DOHH2 (cell line): ENCODE data around the gene RPS5.

ENCODE experiments used
- H3F3A ChIP-seq: fragments of 200-600 bp; sonication (generic), shearing (Covaris generic); 2 replicates; pipeline ENCODE4 v1.6.0; 2016; ENCODE audit warnings: antibody characterized with exemption, mild to moderate bottlenecking; ENCODE audit not compliant: control insufficient read depth, insufficient read depth
- H3K27ac ChIP-seq: fragments of 200-600 bp; sonication (generic); 2 replicates; pipeline ENCODE4 v1.5.1; 2014; ENCODE audit warnings: low read depth, mild to moderate bottlenecking, low read length, moderate library complexity
- H3K27me3 ChIP-seq: fragments of 200-600 bp; sonication (generic); 2 replicates; pipeline ENCODE4 v1.6.1; 2014; ENCODE audit warnings: mild to moderate bottlenecking, low read length, mixed read lengths; ENCODE audit not compliant: control insufficient read depth
- H3K36me3 ChIP-seq: fragments of 200-600 bp; sonication (generic); 2 replicates; pipeline ENCODE4 v1.6.1; 2014; ENCODE audit warnings: mild to moderate bottlenecking, low read length, moderate library complexity, mixed read lengths; ENCODE audit not compliant: control insufficient read depth
- H3K4me1 ChIP-seq: fragments of 200-600 bp; sonication (generic); 2 replicates; pipeline ENCODE4 v1.6.1; 2014; ENCODE audit warnings: mild to moderate bottlenecking, low read length, mixed read lengths; ENCODE audit not compliant: control insufficient read depth
- H3K4me2 ChIP-seq: fragments of 200-600 bp; sonication (generic); 2 replicates; pipeline ENCODE4 v1.6.0; 2014; ENCODE audit warnings: mild to moderate bottlenecking, low read length, moderate library complexity
- H3K4me3 ChIP-seq: fragments of 200-600 bp; sonication (generic); 2 replicates; pipeline ENCODE4 v1.5.1; 2014; ENCODE audit warnings: mild to moderate bottlenecking, low read length, mixed read lengths
- H3K79me2 ChIP-seq: fragments of 200-600 bp; sonication (generic); 2 replicates; pipeline ENCODE4 v1.6.1; 2014; ENCODE audit warnings: mild to moderate bottlenecking, low read length, mixed read lengths; ENCODE audit not compliant: control insufficient read depth
- H3K9me2 ChIP-seq: fragments of 200-600 bp; sonication (generic); replicated peaks from 2 replicates; pipeline ENCODE4 v1.6.1; 2014; ENCODE audit warnings: mild to moderate bottlenecking, low read length, mixed read lengths; ENCODE audit not compliant: control insufficient read depth
- H3K9me3 ChIP-seq: fragments of 200-600 bp; sonication (generic); 2 replicates; pipeline ENCODE4 v1.6.1; 2014; ENCODE audit warnings: antibody characterized with exemption, low read length, mixed read lengths; ENCODE audit not compliant: control insufficient read depth, insufficient read depth
- H4K20me1 ChIP-seq: fragments of 200-600 bp; sonication (generic); 2 replicates; pipeline ENCODE4 v1.6.0; 2014; ENCODE audit warnings: low read depth, mild to moderate bottlenecking, antibody characterized with exemption, low read length, moderate library complexity; ENCODE audit not compliant: control insufficient read depth, insufficient read depth
- EZH2phosphoT487 ChIP-seq: fragments of 200-600 bp; sonication (generic); IDR thresholded peaks from 2 replicates; pipeline ENCODE4 v1.6.1; 2017; ENCODE audit warnings: borderline replicate concordance, mild to moderate bottlenecking, antibody characterized with exemption, low read length, moderate library complexity, mixed read lengths
- TF ChIP-seq, protein P1 (sequence below): fragments of 200-600 bp; sonication (generic); IDR thresholded peaks from one replicate; pipeline ENCODE4 v1.5.1; 2014; ENCODE audit warnings: antibody characterized with exemption, mild to moderate bottlenecking, low read depth, low read length; ENCODE audit not compliant: poor library complexity, severe bottlenecking

RPS5 gene

GRCh38 chr19:58429745-58430144 is 42.7 kb downstream of the RPS5 start:
- no peak for TF ChIP-seq EZH2phosphoT487
- TF ChIP-seq, protein P1, sequence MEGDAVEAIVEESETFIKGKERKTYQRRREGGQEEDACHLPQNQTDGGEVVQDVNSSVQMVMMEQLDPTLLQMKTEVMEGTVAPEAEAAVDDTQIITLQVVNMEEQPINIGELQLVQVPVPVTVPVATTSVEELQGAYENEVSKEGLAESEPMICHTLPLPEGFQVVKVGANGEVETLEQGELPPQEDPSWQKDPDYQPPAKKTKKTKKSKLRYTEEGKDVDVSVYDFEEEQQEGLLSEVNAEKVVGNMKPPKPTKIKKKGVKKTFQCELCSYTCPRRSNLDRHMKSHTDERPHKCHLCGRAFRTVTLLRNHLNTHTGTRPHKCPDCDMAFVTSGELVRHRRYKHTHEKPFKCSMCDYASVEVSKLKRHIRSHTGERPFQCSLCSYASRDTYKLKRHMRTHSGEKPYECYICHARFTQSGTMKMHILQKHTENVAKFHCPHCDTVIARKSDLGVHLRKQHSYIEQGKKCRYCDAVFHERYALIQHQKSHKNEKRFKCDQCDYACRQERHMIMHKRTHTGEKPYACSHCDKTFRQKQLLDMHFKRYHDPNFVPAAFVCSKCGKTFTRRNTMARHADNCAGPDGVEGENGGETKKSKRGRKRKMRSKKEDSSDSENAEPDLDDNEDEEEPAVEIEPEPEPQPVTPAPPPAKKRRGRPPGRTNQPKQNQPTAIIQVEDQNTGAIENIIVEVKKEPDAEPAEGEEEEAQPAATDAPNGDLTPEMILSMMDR: no peak
- Histone ChIP-seq H3F3A (no peaks in the 10 kb centered on the region), H3K9me2 (no peaks in the 10 kb centered on the region), H3K79me2 (no peaks in the 10 kb centered on the region), H4K20me1 (no peaks in the 10 kb centered on the region), H3K36me3 (peaks cover 20% of the 10 kb centered on the region), H3K27ac (no peak overlapping the region), H3K4me1 (no peaks in the 10 kb centered on the region), H3K9me3 (peaks cover 38% of the 10 kb centered on the region), H3K27me3 (no peaks in the 10 kb centered on the region), H3K4me3 (no peak overlapping the region), H3K4me2 (no peak overlapping the region)

DNA sequence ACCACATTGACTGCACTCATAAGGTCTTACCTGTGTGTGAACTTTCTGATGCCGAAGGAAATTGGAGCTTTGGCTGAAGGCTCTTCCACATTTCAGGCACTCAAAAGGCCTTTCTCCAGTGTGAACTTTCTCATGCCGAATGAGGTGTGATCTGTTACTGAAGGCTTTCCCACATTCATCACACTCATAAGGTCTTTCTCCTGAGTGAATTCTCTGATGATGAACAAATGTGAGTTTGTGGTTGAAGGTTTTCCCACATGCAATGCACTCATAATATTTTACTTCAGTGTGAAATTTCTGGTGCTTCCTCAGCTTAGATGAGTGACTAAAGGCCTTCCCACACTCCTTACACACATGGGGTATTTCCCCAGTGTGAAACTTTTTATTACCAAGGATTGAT is 47.1 kb downstream of the RPS5 start:
- Histone ChIP-seq H3K4me1 (0 out of 2 replicates have a peak, but pooled peaks cover under 1% of the 10 kb centered on the region), H3K79me2 (no peaks in the 10 kb centered on the region), H3K9me2 (no peaks in the 10 kb centered on the region), H3K4me2 (no peak overlapping the region), H3K36me3 (peaks cover 22% of the 10 kb centered on the region), H3K9me3 (peaks cover 57% of the 10 kb centered on the region), H3K4me3 (no peak overlapping the region), H3K27ac (no peak overlapping the region), H3K27me3 (no peaks in the 10 kb centered on the region), H4K20me1 (no peaks in the 10 kb centered on the region), H3F3A (no peaks in the 10 kb centered on the region)
- TF ChIP-seq, protein P1: no peak
- TF ChIP-seq EZH2phosphoT487: no peak

- TF ChIP-seq, protein P1: no peak
- no peak for TF ChIP-seq EZH2phosphoT487
- Histone ChIP-seq H4K20me1 (no peaks in the 10 kb centered on the region), H3K27me3 (no peaks in the 10 kb centered on the region), H3K4me3 (peak within 1 kb of the TSS; percentile 74), H3K36me3 (peaks cover 6% of the 10 kb centered on the region), H3F3A (no peaks in the 10 kb centered on the region), H3K4me1 (peaks cover 14% of the 10 kb centered on the region), H3K27ac (no peak within 1 kb of the TSS), H3K9me3 (peaks cover 44% of the 10 kb centered on the region), H3K4me2 (peak within 1 kb of the TSS; percentile 69), H3K79me2 (no peaks in the 10 kb centered on the region), H3K9me2 (no peaks in the 10 kb centered on the region)
Observed at GRCh38 chr19:58439576-58440554, 52.8 kb downstream of the RPS5 start, which contains the start of gene ZNF132. ZNF132 (minus strand) TSS chr19:58440153; CDS start chr19:58439821, 332 bp downstream.
